Stimulated activated naive CD8-positive, alpha-beta T cell treated with anti-CD3 and anti-CD28 coated beads, Interleukin-15, Interleukin-2, amounts not matched to agents 100 ng/mL and 50 ng/mL, for 24 hours (primary cell): ENCODE measurements around the gene KRTAP21-1.
A peak's percentile ranks its signal among the peaks of the same experiment; 100 is the strongest.
"Not testable (repeated sequence)": the region's sequence is repeated elsewhere in the genome, so short reads cannot be mapped to it uniquely, and the experiment has no call there.

Source experiments
- H3K27ac Mint-ChIP-seq: one replicate; pipeline ENCODE4 v1.8.0; 2021; ENCODE audit warnings: mild to moderate bottlenecking, mixed read lengths
- H3K27me3 Mint-ChIP-seq: one replicate; pipeline ENCODE4 v1.8.0; 2021; ENCODE audit warnings: mixed read lengths
- H3K36me3 Mint-ChIP-seq: one replicate; pipeline ENCODE4 v1.8.0; 2021; ENCODE audit warnings: low read depth, mixed read lengths
- H3K4me1 Mint-ChIP-seq: one replicate; pipeline ENCODE4 v1.8.0; 2021; ENCODE audit warnings: low read depth, mixed read lengths
- H3K4me3 Mint-ChIP-seq: one replicate; pipeline ENCODE4 v1.8.0; 2021; ENCODE audit warnings: mild to moderate bottlenecking, mixed read lengths
- H3K9me3 Mint-ChIP-seq: one replicate; pipeline ENCODE4 v1.8.0; 2021; ENCODE audit warnings: mixed read lengths

Gene KRTAP21-1

DNA sequence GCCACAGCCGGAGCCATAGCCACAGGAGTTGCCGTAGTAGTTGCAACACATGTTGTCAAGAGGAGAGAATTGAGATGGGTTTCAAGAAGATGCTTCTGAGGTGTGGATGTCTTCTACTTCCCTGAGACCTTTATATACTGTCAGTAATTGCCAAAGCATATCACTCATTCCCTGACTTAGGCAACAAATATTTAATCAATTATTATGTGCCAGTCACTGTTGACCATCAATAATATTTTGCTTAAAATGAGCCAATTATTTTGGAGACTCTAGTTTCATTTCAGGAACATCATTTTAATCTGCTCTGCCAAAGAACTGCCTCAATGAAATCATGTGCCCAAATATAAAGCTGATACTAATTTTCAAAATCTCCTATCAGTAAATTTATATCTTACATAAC, at the start of gene KRTAP21-1:
Gene KRTAP21-1, minus strand, starts transcription at position 101 of the 400 bp plus-strand sequence. Its CDS starts 50 bp downstream, at position 51.
- H3K36me3 Mint-ChIP-seq, H3K27ac Mint-ChIP-seq, H3K4me3 Mint-ChIP-seq, H3K4me1 Mint-ChIP-seq: not testable (repeated sequence)
- H3K27me3 Mint-ChIP-seq = peaks cover 13% of the 10 kb centered on the region
- H3K9me3 Mint-ChIP-seq = peaks cover 14% of the 10 kb centered on the region

- H3K4me1 Mint-ChIP-seq = no peaks in the 10 kb centered on the region
- H3K27ac Mint-ChIP-seq = no peak overlapping the region
- no peak overlapping the region for H3K4me3 Mint-ChIP-seq
- no peaks in the 10 kb centered on the region for H3K27me3 Mint-ChIP-seq
- H3K36me3 Mint-ChIP-seq = no peaks in the 10 kb centered on the region
- H3K9me3 Mint-ChIP-seq = peaks cover 4% of the 10 kb centered on the region
These were observed 45.4 kb upstream of the KRTAP21-1 start for GRCh38 chr21:30800605-30801004.

DNA sequence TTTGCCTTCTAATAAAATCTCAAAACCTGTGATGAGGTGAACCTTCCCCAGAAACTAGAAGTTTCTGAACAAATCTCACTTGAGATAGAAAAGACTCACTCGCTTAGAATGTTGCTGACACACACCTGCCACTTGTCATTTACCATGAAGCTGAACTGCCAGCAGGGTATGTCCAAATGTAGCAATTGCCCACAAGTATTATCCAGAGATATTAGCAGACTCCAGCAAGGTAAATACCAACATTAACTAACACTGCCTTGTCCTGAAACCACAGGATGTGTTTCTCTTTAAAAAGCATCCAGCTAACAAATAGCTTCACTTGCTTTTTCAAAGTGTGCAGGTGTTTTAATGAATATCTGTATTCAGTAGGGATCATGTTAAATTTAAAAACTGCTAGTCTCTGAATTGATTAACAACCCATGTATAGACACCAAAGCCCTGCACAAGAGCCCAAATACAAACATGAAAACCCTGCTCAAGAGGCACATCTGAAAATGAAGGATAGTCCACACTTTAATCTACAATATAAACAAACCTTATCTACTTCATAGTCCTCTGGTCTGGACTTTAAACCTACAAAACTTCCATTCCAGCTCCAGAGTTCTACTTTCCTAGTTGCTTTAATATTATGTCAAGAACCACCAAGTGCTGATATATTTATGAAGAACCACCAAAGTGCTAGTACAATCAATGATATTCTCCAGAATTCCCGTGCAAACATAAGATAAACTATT, 38.5 kb upstream of the KRTAP21-1 start:
- no peak overlapping the region for H3K27ac Mint-ChIP-seq

GRCh38 chr21:30779249-30779648, 24.0 kb upstream of the KRTAP21-1 start:
- H3K27ac Mint-ChIP-seq = no peak overlapping the region
- no peaks in the 10 kb centered on the region for H3K9me3 Mint-ChIP-seq
- H3K36me3 Mint-ChIP-seq = no peaks in the 10 kb centered on the region
- peaks cover 4% of the 10 kb centered on the region for H3K27me3 Mint-ChIP-seq
- no peaks in the 10 kb centered on the region for H3K4me1 Mint-ChIP-seq
- no peak overlapping the region for H3K4me3 Mint-ChIP-seq

More for the DNA sequence above, 38.5 kb upstream of the KRTAP21-1 start:
- no peak overlapping the region for H3K4me3 Mint-ChIP-seq
- H3K36me3 Mint-ChIP-seq = no peaks in the 10 kb centered on the region
- peaks cover 4% of the 10 kb centered on the region for H3K27me3 Mint-ChIP-seq
- no peaks in the 10 kb centered on the region for H3K9me3 Mint-ChIP-seq
- H3K4me1 Mint-ChIP-seq = no peaks in the 10 kb centered on the region

DNA sequence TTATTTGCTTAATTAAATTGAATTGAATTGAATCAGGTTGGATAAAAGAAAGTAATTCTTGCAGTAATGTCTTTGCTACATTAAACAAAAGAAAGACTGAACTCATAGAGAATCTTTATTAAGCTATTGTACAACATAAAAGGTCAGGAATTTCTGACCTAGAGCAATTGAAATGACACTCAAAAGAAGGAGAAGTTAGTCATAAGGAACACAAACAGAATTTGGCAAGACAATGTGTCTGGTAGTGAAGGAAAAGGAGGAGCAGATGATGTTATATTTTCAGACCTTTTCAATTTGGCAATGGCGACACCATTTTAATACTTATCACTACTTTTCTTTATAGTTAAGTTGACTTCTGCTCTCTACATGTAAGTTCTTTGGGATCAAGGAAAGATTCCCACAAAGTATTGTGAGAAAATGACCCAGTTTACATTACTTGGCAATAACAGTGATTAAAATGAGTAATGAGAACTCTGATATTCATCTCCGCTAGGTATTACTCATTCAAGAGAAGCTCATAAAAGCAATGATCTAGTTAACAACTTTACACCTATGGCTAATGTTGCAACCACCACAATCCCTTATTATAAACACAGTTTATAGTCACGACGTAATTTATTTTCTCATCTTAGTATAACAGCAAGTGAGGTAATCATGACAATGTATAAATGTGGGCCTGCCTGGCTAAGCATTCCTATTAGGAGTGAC, 14.7 kb upstream of the KRTAP21-1 start:
- Mint-ChIP-seq H3K27me3 (no peaks in the 10 kb centered on the region), H3K4me3 (no peak overlapping the region), H3K9me3 (peaks cover 12% of the 10 kb centered on the region), H3K4me1 (no peaks in the 10 kb centered on the region), H3K27ac (no peak overlapping the region), H3K36me3 (no peaks in the 10 kb centered on the region)

GRCh38 chr21:30760776-30761175, 5.5 kb upstream of the KRTAP21-1 start:
- H3K4me1 Mint-ChIP-seq = no peaks in the 10 kb centered on the region
- H3K27me3 Mint-ChIP-seq = peaks cover 14% of the 10 kb centered on the region
- peaks cover 9% of the 10 kb centered on the region for H3K9me3 Mint-ChIP-seq
- H3K27ac Mint-ChIP-seq = no peak overlapping the region
- no peaks in the 10 kb centered on the region for H3K36me3 Mint-ChIP-seq
- no peak overlapping the region for H3K4me3 Mint-ChIP-seq

DNA sequence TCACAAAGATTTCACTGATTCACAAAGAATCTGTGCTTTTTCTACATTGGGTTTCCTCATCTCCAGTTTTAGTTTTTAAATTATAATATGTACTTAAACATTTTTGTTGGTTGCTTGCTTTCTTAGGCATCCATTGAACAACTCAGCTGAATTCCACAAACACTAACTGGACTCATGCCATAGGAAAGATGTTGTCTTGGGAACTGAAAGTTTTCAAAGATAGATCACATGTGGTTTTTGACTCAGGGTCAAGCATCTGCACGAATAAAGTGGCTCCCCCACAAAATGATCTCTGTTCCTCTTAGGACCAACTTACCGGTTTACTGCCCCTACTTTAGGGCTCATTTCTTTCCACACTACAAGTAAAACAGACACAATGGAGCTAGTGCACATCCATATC, 3.1 kb upstream of the KRTAP21-1 start:
- no peaks in the 10 kb centered on the region for H3K4me1 Mint-ChIP-seq
- no peak overlapping the region for H3K27ac Mint-ChIP-seq
- no peak overlapping the region for H3K4me3 Mint-ChIP-seq
- no peaks in the 10 kb centered on the region for H3K36me3 Mint-ChIP-seq
- H3K27me3 Mint-ChIP-seq = peaks cover 13% of the 10 kb centered on the region
- H3K9me3 Mint-ChIP-seq = peaks cover 9% of the 10 kb centered on the region

GRCh38 chr21:30747159-30747558, 8.1 kb downstream of the KRTAP21-1 start, which contains the start of gene KRTAP21-2:
TSS of gene KRTAP21-2 (minus strand) at chr21:30747259. CDS start at chr21:30747202, 57 bp downstream.
- H3K9me3 Mint-ChIP-seq = peaks cover 13% of the 10 kb centered on the region
- H3K4me1 Mint-ChIP-seq = no peaks in the 10 kb centered on the region

GRCh38 chr21:30740462-30740861, 14.8 kb downstream of the KRTAP21-1 start:
- H3K4me3 Mint-ChIP-seq = no peak overlapping the region
- H3K9me3 Mint-ChIP-seq = no peaks in the 10 kb centered on the region
- no peaks in the 10 kb centered on the region for H3K4me1 Mint-ChIP-seq
- peaks cover 9% of the 10 kb centered on the region for H3K27me3 Mint-ChIP-seq
- H3K27ac Mint-ChIP-seq = no peak overlapping the region
- H3K36me3 Mint-ChIP-seq = no peaks in the 10 kb centered on the region

More at GRCh38 chr21:30747159-30747558, 8.1 kb downstream of the KRTAP21-1 start, which contains the start of gene KRTAP21-2:
- no peaks in the 10 kb centered on the region for H3K27me3 Mint-ChIP-seq
- no peaks in the 10 kb centered on the region for H3K36me3 Mint-ChIP-seq
- no peak within 1 kb of the TSS for H3K27ac Mint-ChIP-seq
- H3K4me3 Mint-ChIP-seq = no peak within 1 kb of the TSS

GRCh38 chr21:30733026-30733425, 22.2 kb downstream of the KRTAP21-1 start:
- Mint-ChIP-seq H3K27me3 (peaks cover 7% of the 10 kb centered on the region), H3K4me1 (no peaks in the 10 kb centered on the region), H3K27ac (no peak overlapping the region), H3K4me3 (no peak overlapping the region), H3K9me3 (peaks cover 5% of the 10 kb centered on the region), H3K36me3 (no peaks in the 10 kb centered on the region)

- Mint-ChIP-seq H3K27me3 (peaks cover 5% of the 10 kb centered on the region), H3K27ac (no peak overlapping the region), H3K4me3 (no peak overlapping the region), H3K36me3 (no peaks in the 10 kb centered on the region), H3K9me3 (peaks cover 16% of the 10 kb centered on the region), H3K4me1 (no peaks in the 10 kb centered on the region)
These were observed 28.5 kb downstream of the KRTAP21-1 start for GRCh38 chr21:30726726-30727125.

DNA sequence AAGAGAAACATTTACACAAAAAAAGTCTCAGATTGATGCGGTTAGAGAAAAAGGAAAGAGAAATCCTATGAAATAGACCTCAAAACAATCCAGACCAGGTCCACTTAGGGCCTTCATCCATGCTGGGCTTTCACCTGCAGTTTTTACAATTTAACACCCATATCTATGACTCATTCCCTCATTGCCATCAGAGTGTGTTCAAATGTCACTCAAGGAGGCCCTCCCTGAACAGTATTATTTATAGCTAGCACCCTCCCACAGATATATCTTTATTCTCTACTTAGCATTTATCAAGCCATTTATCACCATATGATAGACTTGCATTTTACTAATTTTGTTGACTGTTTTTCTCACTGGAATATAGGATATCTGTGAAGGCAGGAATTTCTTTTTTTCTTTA, 35.8 kb downstream of the KRTAP21-1 start:
- Mint-ChIP-seq H3K4me1 (peaks cover 31% of the 10 kb centered on the region), H3K27ac (peak overlapping the region; percentile 88), H3K4me3 (peak overlapping the region; percentile 44), H3K9me3 (peaks cover 11% of the 10 kb centered on the region), H3K27me3 (no peaks in the 10 kb centered on the region), H3K36me3 (peaks cover 4% of the 10 kb centered on the region)

DNA sequence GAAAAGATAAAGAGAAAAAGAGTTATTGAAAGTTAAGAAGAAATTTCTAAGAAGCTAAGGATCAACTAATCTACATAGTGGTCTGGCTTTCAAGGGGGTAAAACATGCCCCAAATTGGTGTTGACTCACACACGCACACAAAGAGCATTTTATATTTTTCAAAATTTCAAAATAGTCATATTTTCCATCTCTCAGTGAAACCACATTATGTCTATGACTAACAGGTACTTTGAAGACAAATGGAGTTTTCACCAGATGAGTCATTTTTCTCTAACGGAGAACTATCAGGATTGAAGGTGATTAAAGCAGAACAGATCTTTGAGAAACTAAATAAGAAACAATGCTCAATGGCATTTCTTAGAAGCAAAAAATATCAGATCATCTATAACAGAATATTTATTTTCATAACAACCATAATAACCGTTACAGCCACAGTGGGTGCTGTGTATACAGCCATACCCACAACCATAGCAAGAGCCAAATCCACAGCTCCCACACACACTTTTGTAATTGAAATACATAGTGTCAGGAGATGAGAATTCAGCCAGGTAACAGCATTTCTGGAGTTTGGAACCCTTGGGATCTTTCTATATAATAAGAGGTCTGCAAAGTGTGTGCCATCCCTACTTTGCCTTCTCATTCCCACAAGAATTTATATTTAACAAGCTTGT, 36.9 kb downstream of the KRTAP21-1 start, which contains the start of gene KRTAP21-3:
Gene KRTAP21-3, minus strand, starts transcription at position 539 of the 671 bp plus-strand sequence. Its CDS starts 18 bp downstream, at position 521.
- Mint-ChIP-seq H3K4me1 (peaks cover 31% of the 10 kb centered on the region), H3K4me3 (peak within 1 kb of the TSS; percentile 44), H3K9me3 (peaks cover 10% of the 10 kb centered on the region), H3K36me3 (peaks cover 4% of the 10 kb centered on the region), H3K27me3 (no peaks in the 10 kb centered on the region), H3K27ac (peak within 1 kb of the TSS; percentile 94)

DNA sequence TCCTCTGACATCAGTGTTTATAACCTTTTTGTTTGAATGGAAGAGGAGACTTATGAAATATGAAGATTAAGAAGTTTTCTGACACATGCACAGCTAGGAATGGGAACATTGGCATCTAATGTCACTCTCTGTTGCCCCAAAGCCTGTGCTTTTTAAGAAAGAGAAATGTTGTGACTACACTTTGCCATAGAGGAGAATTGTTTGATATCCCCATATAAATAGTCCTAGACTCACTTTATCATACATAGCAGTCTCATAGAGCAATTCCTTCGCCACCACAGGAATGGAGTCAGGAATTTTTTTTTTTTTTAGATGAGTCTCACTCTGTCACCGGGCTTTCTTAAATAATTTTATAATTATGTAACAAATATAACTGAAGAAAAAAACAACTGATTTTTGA, 38.1 kb downstream of the KRTAP21-1 start:
- Mint-ChIP-seq H3K27ac (peak overlapping the region; percentile 94), H3K9me3 (peaks cover 10% of the 10 kb centered on the region), H3K4me3 (no peak overlapping the region), H3K27me3 (no peaks in the 10 kb centered on the region), H3K36me3 (peaks cover 4% of the 10 kb centered on the region), H3K4me1 (peaks cover 31% of the 10 kb centered on the region)

DNA sequence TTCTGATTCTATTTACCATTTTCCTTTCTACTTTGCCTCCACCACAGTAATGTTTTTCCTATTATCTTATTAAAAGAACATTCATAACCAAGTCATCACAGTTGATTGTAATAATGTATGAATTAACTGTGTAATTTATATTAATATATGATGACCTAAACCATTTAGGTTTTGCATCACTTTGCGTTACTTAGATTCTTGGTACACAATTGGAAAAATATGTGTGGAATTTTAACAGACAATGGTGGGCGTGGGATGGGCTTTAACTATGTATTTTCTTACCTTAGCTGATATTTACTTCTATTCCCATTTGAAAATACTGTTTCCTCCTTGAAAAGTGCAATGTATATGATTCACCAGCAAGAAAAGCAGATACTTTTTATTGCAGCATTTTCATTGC, 40.3 kb downstream of the KRTAP21-1 start:
- Mint-ChIP-seq H3K4me1 (peaks cover 36% of the 10 kb centered on the region), H3K27me3 (no peaks in the 10 kb centered on the region), H3K4me3 (no peak overlapping the region)

More for the DNA sequence above, 40.3 kb downstream of the KRTAP21-1 start:
- H3K9me3 Mint-ChIP-seq = peaks cover 16% of the 10 kb centered on the region
- peaks cover 4% of the 10 kb centered on the region for H3K36me3 Mint-ChIP-seq
- H3K27ac Mint-ChIP-seq = no peak overlapping the region
